Trophoblast cell (in vitro differentiated cells and primary cell): ENCODE results near the gene SLC12A9.

Source experiments
- DNase-seq, 2 donors: peaks; one replicate each; pipeline ENCODE4 v3.0.0-alpha.2; 2016
- H2AFZ ChIP-seq: 2 replicates; pipeline ENCODE4 v1.6.1; 2013; ENCODE audit warnings: low read length, moderate library complexity, mild to moderate bottlenecking; ENCODE audit not compliant: insufficient read depth, poor library complexity
- H2AK5ac ChIP-seq: 2 replicates; pipeline ENCODE4 v1.6.1; 2013; ENCODE audit warnings: mild to moderate bottlenecking, low read length
- H2BK120ac ChIP-seq: 2 replicates; pipeline ENCODE4 v1.6.1; 2013; ENCODE audit warnings: low read length, mild to moderate bottlenecking, moderate library complexity; ENCODE audit not compliant: insufficient read depth, poor library complexity
- H2BK12ac ChIP-seq: 2 replicates; pipeline ENCODE4 v1.6.1; 2013; ENCODE audit warnings: mild to moderate bottlenecking, low read length, moderate library complexity
- H2BK5ac ChIP-seq: 2 replicates; pipeline ENCODE4 v1.6.1; 2013; ENCODE audit warnings: low read length, low read depth, moderate library complexity, mild to moderate bottlenecking; ENCODE audit not compliant: poor library complexity
- H3K14ac ChIP-seq: 2 replicates; pipeline ENCODE4 v1.6.1; 2013; ENCODE audit warnings: mild to moderate bottlenecking, low read length
- H3K18ac ChIP-seq: 2 replicates; pipeline ENCODE4 v1.6.1; 2013; ENCODE audit warnings: mild to moderate bottlenecking, low read length
- H3K23ac ChIP-seq: 2 replicates; pipeline ENCODE4 v1.6.1; 2013; ENCODE audit warnings: low read length
- H3K27ac ChIP-seq: 2 replicates; pipeline ENCODE4 v1.5.1; 2013; ENCODE audit warnings: low read depth, mild to moderate bottlenecking, inconsistent platforms, low read length, moderate library complexity
- H3K27me3 ChIP-seq: 2 replicates; pipeline ENCODE4 v1.6.1; 2013; ENCODE audit warnings: inconsistent platforms, mild to moderate bottlenecking, low read length, moderate library complexity; ENCODE audit not compliant: insufficient read depth
- H3K36me3 ChIP-seq, 2 experiments: 1 replicate in 1 of 2; 2 replicates in 1 of 2; pipeline ENCODE4 v1.6.1; 2013; ENCODE audit warnings: low read length in 2 of 2, mild to moderate bottlenecking in 2 of 2, moderate library complexity in 1 of 2; ENCODE audit not compliant: insufficient read depth in 2 of 2, control insufficient read depth in 1 of 2
- H3K4ac ChIP-seq: 2 replicates; pipeline ENCODE4 v1.6.1; 2013; ENCODE audit warnings: low read depth, mild to moderate bottlenecking, low read length, moderate library complexity
- H3K4me1 ChIP-seq, 2 experiments: 1 replicate in 1 of 2; 2 replicates in 1 of 2; pipeline ENCODE4 v1.6.1; 2013; ENCODE audit warnings: low read length in 2 of 2, mild to moderate bottlenecking in 2 of 2, moderate library complexity in 1 of 2; ENCODE audit not compliant: insufficient read depth in 2 of 2, control insufficient read depth in 1 of 2
- H3K4me2 ChIP-seq: 2 replicates; pipeline ENCODE4 v1.6.1; 2013; ENCODE audit warnings: inconsistent platforms, mild to moderate bottlenecking, low read length, moderate library complexity
- H3K4me3 ChIP-seq: 2 replicates; pipeline ENCODE4 v1.5.1; 2013; ENCODE audit warnings: mild to moderate bottlenecking, low read depth, low read length, inconsistent platforms
- H3K79me1 ChIP-seq: one replicate; pipeline ENCODE4 v1.6.1; 2013; ENCODE audit warnings: low read length
- H3K79me2 ChIP-seq: 2 replicates; pipeline ENCODE4 v1.6.1; 2013; ENCODE audit warnings: low read length, mild to moderate bottlenecking; ENCODE audit not compliant: control insufficient read depth, insufficient read depth, poor library complexity
- H3K9ac ChIP-seq: 2 replicates; pipeline ENCODE4 v1.6.1; 2013; ENCODE audit warnings: mild to moderate bottlenecking, low read length
- H3K9me3 ChIP-seq: 2 replicates; pipeline ENCODE4 v1.6.1; 2013; ENCODE audit warnings: low read depth, mild to moderate bottlenecking, control low read depth, inconsistent platforms, low read length; ENCODE audit not compliant: insufficient read depth
- H4K12ac ChIP-seq: 2 replicates; pipeline ENCODE4 v1.6.1; 2013; ENCODE audit warnings: low read depth, mild to moderate bottlenecking, low read length, moderate library complexity
- H4K8ac ChIP-seq: 2 replicates; pipeline ENCODE4 v1.6.1; 2013; ENCODE audit warnings: low read depth, mild to moderate bottlenecking, low read length, moderate library complexity
- H4K91ac ChIP-seq: one replicate; pipeline ENCODE4 v1.6.1; 2013; ENCODE audit warnings: low read depth, mild to moderate bottlenecking, low read length, moderate library complexity
- WGBS: extraction: QIAGEN DNeasy Blood & Tissue Kit; methylation state at CpG from one replicate; pipeline ENCODE4 v1.1.7; 2013; ENCODE audit warnings: missing lambda C conversion rate; ENCODE audit not compliant: insufficient read length, insufficient coverage; ENCODE audit errors: extremely low coverage; 5-methylcytosine and 5-hydroxymethylcytosine counted together

SLC12A9 gene

DNA sequence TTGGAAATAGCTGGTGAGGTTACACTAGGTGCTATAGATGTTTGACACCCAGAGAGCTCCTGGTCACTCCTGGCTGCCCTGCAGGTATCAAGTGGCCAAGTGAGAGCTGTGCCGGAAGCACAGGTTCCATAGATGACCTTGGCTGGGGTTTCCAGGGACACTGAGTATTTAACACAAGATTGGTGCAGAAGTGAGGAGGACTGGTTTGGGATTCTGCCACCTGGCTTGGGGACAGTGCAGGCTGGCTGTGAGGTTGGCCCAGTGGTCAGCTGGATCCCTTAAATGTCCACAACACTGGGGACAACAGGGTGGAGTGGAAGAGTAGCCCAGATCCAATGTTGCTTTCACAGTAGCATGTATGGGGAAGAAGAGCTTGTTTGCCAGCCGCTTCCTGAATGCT, 48.5 kb downstream of the SLC12A9 start:
- no peak overlapping the region for H3K23ac ChIP-seq
- no peak overlapping the region for H3K18ac ChIP-seq
- H2BK120ac ChIP-seq, result no peak overlapping the region
- no peak overlapping the region for H2AFZ ChIP-seq
- no peak overlapping the region for H3K14ac ChIP-seq
- no peaks in the 10 kb centered on the region for H3K79me1 ChIP-seq
- no peak overlapping the region for H4K8ac ChIP-seq
- DNase-seq, result no peak
- no peak overlapping the region for H3K9ac ChIP-seq
- no peak overlapping the region for H3K4ac ChIP-seq
- H4K91ac ChIP-seq, result no peak overlapping the region
- peaks cover 5 to 9% of the 10 kb centered on the region in 2 experiments for H3K4me1 ChIP-seq
- H3K36me3 ChIP-seq, result no peaks in the 10 kb centered on the region
- no peak overlapping the region for H3K27ac ChIP-seq
- no peak overlapping the region for H3K4me3 ChIP-seq
- H3K4me2 ChIP-seq, result no peak overlapping the region
- no peak overlapping the region for H4K12ac ChIP-seq
- no peaks in the 10 kb centered on the region for H3K9me3 ChIP-seq
- no peak overlapping the region for H2AK5ac ChIP-seq
- H2BK12ac ChIP-seq, result no peak overlapping the region
- H3K79me2 ChIP-seq, result no peaks in the 10 kb centered on the region
- H3K27me3 ChIP-seq, result peaks cover 8% of the 10 kb centered on the region
- no peak overlapping the region for H2BK5ac ChIP-seq
- no CpG with 5 or more reads among the region's 2 CpGs for WGBS

DNA sequence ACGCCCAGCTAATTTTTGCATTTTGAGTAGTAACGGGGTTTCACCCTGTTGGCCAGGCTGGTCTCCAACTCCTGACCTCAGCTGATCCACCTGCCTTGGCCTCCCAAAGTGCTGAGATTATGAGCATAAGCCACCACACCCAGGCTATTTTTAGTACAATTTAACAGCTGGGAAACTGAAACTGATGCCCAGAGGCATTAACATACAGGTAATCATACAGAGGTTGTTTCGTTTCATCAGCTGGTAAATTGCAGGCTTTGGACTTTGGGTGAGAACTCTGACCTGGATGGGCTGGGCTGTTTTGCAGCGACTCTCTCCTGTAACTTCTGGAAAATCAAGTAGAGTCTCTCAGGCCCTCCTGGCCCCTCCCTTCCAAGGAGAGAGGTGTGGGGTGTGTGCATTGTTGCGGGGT, 49.4 kb downstream of the SLC12A9 start:
- H3K27me3 ChIP-seq, result no peaks in the 10 kb centered on the region
- H3K4ac ChIP-seq, result no peak overlapping the region
- H3K36me3 ChIP-seq, result no peaks in the 10 kb centered on the region
- no peak overlapping the region for H2BK5ac ChIP-seq
- H3K14ac ChIP-seq, result no peak overlapping the region
- H3K4me2 ChIP-seq, result no peak overlapping the region
- no peak overlapping the region for H3K27ac ChIP-seq
- H3K79me1 ChIP-seq, result no peaks in the 10 kb centered on the region
- peak in 1 of 2 donors; percentile 32 for DNase-seq
- H3K18ac ChIP-seq, result no peak overlapping the region
- H3K23ac ChIP-seq, result no peak overlapping the region
- H4K12ac ChIP-seq, result no peak overlapping the region
- no peak overlapping the region for H4K8ac ChIP-seq
- H3K4me3 ChIP-seq, result no peak overlapping the region
- no peak overlapping the region for H2BK120ac ChIP-seq
- WGBS, result no CpG with 5 or more reads among the region's 5 CpGs
- no peak overlapping the region for H2BK12ac ChIP-seq
- H3K79me2 ChIP-seq, result no peaks in the 10 kb centered on the region
- H3K9me3 ChIP-seq, result peaks cover 2% of the 10 kb centered on the region
- H2AK5ac ChIP-seq, result no peak overlapping the region
- no peak overlapping the region for H2AFZ ChIP-seq
- H3K4me1 ChIP-seq, result no peaks in the 10 kb centered on the region
- H4K91ac ChIP-seq, result no peak overlapping the region
- H3K9ac ChIP-seq, result no peak overlapping the region

DNA sequence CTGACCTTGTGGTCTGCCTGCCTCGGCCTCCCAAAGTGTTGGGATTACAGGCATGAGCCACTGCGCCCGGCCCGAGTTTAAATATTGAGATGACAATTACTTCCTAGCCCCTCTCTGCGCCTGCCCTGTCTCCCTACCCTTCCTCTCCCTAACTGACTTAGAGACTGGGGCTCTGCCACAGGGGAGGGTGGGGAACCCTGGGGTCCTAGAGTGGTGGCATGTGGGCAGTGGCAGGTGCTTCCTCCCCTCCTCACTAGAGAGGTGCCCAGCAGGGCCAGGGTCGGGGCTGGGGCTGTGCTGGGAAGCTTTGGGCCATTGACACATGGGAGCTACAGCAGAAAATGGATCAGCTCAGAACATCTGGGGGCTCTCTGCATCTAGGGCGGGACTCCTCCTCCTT, 50.1 kb downstream of the SLC12A9 start:
- Histone ChIP-seq H3K14ac (no peak overlapping the region), H4K12ac (no peak overlapping the region), H3K23ac (no peak overlapping the region), H3K36me3 (no peaks in the 10 kb centered on the region), H2BK12ac (no peak overlapping the region), H3K27ac (no peak overlapping the region), H3K9me3 (peaks cover 2% of the 10 kb centered on the region), H3K4me3 (no peak overlapping the region), H3K79me1 (no peaks in the 10 kb centered on the region), H3K18ac (no peak overlapping the region), H2BK5ac (no peak overlapping the region), H3K79me2 (no peaks in the 10 kb centered on the region), H2AFZ (no peak overlapping the region), H3K4ac (no peak overlapping the region), H4K91ac (no peak overlapping the region), H3K9ac (no peak overlapping the region), H2BK120ac (no peak overlapping the region), H3K4me1 (no peaks in the 10 kb centered on the region), H3K4me2 (no peak overlapping the region), H2AK5ac (no peak overlapping the region), H4K8ac (no peak overlapping the region), H3K27me3 (no peaks in the 10 kb centered on the region)
- WGBS, result no CpG with 5 or more reads among the region's 7 CpGs
- no peak for DNase-seq

- Histone ChIP-seq H2BK5ac (no peak overlapping the region), H2AFZ (no peak overlapping the region), H2AK5ac (no peak overlapping the region), H4K8ac (no peak overlapping the region), H3K27ac (no peak overlapping the region), H3K4me1 (no peaks in the 10 kb centered on the region), H4K12ac (no peak overlapping the region), H3K4me2 (no peak overlapping the region), H3K9ac (no peak overlapping the region), H3K18ac (no peak overlapping the region), H3K4me3 (no peak overlapping the region), H3K27me3 (no peaks in the 10 kb centered on the region), H3K79me2 (no peaks in the 10 kb centered on the region), H3K4ac (no peak overlapping the region), H3K9me3 (peaks cover 4% of the 10 kb centered on the region), H3K79me1 (no peaks in the 10 kb centered on the region), H2BK12ac (no peak overlapping the region), H3K23ac (no peak overlapping the region), H3K36me3 (no peaks in the 10 kb centered on the region), H3K14ac (no peak overlapping the region), H4K91ac (no peak overlapping the region), H2BK120ac (no peak overlapping the region)
- DNase-seq, result no peak
- WGBS, result no CpG with 5 or more reads among the region's 5 CpGs
Observed at GRCh38 chr7:100908512-100908911, 56.0 kb downstream of the SLC12A9 start.
